Posterior cingulate gyrus (tissue), 11 donors: ENCODE results near the gene EMC6.

Experiments used
- DNase-seq, 10 donors: peaks; one replicate each; pipeline versions ENCODE4 v3.0.0 to v3.0.0-alpha.2; 2020 to 2021; ENCODE audit warnings: mixed read lengths in 3 of 10
- intact Hi-C: fragments of 100-400 bp; cut with DNase I; formaldehyde crosslinking; loops from one replicate; pipeline ENCODE4 v1.15.1; 2023

The EMC6 gene

GRCh38 chr17:3678095-3678820, 9.6 kb downstream of the EMC6 start:
- intact Hi-C loops = no loop called here
- peak in 9 of 10 donors; percentile 34 to 97 (median 85) for DNase-seq

DNA sequence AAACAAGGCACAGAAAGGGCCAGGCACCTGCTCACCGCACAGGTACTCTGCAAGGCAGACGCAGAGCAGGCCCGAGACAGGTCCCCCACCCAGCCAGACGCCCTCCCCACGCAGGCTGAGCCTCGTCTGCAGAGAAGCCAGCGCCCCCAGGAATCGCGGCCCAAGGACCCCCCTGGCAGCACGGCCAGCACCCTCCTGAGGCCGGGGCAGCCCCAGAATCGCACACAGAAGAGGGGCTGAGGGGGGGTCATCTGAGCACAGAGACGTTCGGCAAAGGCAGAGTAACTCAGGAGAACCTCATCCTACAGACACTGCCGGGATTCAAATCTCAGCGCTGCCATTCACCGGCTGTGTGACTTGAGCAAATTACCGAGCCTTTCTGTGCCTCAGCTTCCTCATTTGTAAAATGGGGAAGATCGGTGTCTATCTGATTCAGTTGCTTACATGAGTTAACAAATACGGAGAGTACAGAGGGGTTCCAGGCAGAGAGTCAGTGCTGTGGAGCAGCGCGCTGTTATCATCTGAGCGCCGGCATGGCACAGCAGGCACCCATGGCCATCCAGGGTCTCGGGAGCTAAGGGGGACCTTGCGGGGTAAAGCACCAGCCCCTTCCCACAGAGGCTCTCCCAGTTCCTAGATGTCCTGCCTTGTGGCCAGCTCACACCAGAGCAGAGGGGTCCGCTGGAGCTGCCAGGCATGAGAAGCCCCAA, 10.4 kb downstream of the EMC6 start:
- no peak for DNase-seq
- intact Hi-C loops = no loop called here

GRCh38 chr17:3679531-3680126, 11.0 kb downstream of the EMC6 start:
- peak in 1 of 10 donors; percentile 57 for DNase-seq
- intact Hi-C loops = no loop called here

DNA sequence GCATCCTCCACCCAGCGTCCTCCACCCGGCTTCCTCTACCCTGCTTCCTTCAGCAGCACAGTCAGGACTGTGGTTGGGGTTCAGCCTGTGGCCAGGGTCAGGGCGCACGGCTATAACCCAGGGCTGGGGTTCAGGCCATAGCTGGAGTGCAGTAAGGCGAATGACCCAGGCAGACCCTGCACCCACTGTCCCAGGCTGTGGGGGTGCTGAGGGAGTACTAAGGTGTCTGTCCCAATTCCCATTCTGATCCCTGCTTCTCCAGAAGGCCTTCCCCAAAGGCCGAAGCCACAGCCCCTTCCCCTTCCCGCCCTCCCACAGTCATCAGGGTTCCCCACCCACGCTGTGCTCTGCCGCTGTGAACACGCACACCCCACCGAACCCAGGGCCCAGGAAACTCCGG, 12.4 kb downstream of the EMC6 start:
- intact Hi-C loops = no loop called here
- no peak for DNase-seq

- intact Hi-C loops = no loop called here
- DNase-seq = no peak
These were observed 13.0 kb downstream of the EMC6 start for GRCh38 chr17:3681565-3681964.

DNA sequence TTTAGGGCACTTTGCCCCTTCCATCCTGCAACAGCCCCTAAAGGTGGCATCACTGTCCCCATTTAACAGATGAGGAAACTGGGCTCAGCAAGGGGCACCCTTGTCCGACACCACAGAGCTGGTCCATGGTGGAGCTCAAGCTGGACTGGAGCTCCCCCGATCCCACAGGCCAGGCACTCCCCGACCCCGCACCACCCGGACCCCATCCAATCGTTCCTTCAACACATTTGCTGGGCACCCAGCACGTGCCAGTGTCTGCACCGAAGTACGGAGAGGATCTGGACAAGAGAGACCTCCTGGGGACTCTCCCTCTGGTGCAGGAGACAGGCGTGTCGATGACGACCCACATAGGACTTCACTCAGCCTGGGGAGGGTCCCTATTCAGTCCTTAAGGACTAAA, 13.4 kb downstream of the EMC6 start:
- intact Hi-C loops = no loop called here
- no peak for DNase-seq

GRCh38 chr17:3683054-3683511, 14.5 kb downstream of the EMC6 start:
- intact Hi-C loops = no loop called here
- no peak for DNase-seq

DNA sequence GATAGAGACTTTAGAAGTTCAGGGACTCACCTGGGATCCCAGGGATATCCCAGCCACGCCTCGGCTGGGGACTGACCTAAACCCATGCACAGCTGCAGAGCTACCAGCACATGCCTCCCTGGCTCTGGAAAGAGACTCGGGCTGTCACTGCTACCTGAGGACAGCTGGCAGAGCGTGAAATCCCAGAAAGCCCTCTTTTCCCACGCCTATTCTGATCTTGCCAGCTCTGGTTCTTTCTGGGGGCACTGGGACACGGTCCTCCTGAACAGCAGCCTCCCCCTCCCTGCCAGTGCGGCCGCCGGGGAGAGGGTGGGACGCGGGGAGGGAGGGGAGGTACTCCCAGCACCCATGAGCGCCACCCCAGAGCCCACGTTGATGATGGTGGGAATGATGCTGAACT, 16.6 kb downstream of the EMC6 start:
- DNase-seq = no peak
- intact Hi-C loops = no loop called here

DNA sequence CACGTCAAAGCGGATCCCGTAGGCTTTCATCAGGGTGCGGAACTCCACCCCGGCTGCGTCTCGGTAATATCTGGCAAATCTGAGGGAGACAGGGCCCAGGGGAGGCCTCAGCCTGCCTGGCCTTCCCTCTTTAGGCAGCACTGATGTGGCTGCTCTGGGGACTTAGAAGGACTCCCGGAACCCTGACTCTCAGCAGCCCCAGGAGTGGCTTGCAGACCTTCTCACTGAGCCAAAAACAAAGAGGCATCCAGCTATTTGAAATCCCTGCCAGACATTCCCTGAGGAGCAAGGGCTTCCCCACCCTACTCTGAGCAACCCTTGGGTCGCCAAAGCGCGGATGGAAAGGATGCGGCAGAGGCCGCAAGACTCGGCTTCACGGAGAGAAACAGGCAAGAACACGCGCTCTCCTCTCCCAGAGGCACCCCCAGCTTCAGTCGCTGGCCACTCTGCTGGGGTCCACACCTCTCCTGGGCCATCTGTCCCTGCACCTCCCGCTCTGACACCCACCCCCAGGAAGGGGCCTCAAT, 19.5 kb downstream of the EMC6 start:
- intact Hi-C loops = no loop called here
- no peak for DNase-seq

DNA sequence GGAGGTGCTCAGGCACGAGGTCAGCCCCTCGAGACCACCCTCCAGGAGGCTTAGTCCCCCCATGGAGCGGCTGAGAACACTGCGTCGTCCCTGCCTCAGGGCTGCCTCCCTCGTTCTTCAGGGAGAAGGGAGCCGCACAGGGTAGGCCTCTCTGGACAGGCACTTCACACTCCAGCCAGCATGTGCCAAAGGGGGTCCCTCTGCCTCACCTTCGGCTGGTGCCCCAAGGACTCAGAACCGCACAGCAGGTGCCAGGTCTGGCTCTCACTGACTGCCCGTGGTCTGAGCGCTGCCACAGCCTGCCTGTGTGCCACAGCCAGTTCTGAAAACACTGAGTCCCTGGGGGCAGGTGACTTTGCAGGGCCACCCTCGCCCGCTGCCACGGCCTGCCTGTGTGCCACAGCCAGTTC, 20.2 kb downstream of the EMC6 start:
- DNase-seq = no peak
- intact Hi-C loops = no loop called here

- no peak for DNase-seq
- intact Hi-C loops = no loop called here
These were observed 20.9 kb downstream of the EMC6 start for GRCh38 chr17:3689262-3690093.

- peak in 3 of 10 donors; percentile 71 to 81 (median 80) for DNase-seq
- intact Hi-C loops = no loop called here
These were observed 21.6 kb downstream of the EMC6 start for GRCh38 chr17:3690094-3690715.

DNA sequence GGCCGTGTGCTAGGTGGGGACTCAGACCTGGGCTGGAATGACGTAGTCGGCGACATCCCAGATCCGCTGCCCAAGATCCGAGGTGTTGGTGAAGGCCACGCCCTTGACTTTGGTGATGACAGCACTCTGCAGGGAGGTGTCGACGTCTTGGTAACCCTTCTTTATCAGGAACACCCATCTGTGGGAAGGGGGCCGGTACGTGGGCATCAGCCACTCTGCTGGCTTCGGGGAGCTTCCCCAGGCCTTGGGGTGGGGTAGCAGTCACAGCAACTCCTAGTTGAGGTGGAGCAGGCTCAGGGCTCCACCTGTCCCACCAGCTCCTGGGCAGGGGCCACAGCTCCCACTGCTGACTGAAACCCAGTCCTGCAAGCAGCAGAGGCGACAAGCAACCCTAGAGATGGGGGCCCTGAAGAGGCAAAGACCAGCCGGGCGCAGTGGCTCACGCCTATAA, 23.0 kb downstream of the EMC6 start:
- intact Hi-C loops = no loop called here
- peak in 2 of 10 donors; percentile 58 to 61 for DNase-seq

DNA sequence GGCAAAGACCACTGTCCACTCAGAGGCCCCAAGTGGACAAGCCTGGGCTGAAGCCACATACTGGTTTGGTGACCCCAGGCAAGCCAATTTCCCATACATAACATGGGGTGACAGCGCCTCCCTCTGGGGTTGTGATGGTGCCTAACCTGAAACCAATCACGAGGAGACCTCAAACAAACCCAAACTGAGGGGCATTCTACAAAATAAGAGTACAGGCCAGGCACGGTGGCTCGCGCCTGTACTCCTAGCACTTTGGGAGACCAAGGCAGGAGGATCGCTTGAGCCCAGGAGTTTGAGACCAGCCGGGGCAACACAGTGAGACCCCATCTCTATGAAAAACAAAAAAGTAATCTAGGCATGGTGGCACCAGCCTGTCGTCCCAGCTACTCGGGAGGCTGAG, 23.7 kb downstream of the EMC6 start:
- peak in 3 of 10 donors; percentile 9 to 57 (median 33) for DNase-seq
- intact Hi-C loops = no loop called here

DNA sequence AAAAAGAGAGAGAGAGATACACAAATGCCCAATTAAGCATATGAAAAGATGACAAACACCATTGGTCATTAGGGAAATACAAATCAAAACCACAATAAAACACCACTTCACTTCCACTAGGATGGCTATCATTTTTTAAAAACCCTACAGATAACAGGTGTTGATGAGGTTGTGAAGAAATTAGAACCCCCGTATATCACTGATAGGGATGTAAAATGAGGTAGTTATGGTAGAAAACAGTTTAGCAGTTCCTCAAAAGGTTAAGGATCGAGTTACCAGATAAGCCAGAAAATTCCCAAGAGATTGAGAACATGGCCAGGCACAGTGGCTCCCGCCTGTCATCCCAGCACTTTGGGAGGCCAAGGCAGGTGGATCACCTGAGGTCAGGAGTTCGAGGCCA, 24.5 kb downstream of the EMC6 start:
- intact Hi-C loops = no loop called here
- DNase-seq = peak in 1 of 10 donors; percentile 4

DNA sequence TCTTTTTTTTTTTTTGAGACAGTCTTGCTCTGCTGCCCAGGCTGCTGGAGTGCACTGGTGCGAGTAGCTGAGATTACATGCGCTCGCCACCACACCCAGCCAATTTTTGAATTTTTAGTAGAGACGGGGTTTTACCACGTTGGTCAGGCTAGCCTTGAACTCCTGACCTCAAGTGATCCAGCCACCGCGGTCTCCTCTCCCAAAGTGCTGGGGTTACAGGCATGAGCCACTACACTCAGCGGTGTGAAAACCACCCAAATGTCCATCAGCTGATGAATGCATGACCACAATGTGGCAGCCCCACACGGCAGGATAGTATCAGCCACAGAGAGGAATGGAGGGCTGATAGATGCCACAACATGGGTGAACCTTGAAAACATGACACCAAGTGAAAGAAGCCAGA, 25.2 kb downstream of the EMC6 start:
- intact Hi-C loops = no loop called here
- DNase-seq = peak in 3 of 10 donors; percentile 45 to 76 (median 69)

DNA sequence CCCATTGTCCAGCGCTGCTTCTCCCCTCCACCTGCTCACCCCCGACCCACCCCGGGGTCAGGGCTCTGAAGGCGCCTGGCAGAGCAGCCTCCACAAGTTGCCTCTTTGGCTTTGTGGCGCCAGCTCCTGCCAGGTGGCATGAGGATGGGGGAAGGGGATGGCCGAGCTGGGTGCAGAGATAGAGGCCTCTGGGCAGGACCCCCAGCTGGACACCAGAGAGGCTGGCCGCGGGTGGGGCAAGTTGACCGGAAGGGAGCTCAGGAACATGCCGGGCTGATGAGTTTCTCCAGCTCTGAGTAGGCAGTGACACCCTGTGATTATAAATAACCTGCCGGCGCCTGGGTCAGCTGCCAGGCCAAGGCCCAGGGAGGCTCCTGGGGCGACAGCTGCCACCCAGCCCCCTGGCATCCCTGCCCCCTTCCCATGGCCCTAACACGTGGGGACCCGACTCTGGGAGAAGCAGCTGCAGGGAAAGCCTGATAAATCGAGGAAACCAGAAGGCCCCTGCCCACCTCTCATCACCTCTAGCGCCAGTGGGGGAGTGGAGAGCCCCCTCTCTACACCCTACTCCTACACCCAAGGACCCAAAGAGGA, 26.6 kb downstream of the EMC6 start:
- intact Hi-C loops = no loop called here
- peak in 2 of 10 donors; percentile 70 to 72 for DNase-seq

- intact Hi-C loops = no loop called here
- DNase-seq = peak in 4 of 10 donors; percentile 19 to 83 (median 54)
These were observed 27.3 kb downstream of the EMC6 start, which contains the start of gene P2RX5 for GRCh38 chr17:3695723-3696411. P2RX5 (minus strand) TSS chr17:3696155; CDS start chr17:3696005, 150 bp downstream.

DNA sequence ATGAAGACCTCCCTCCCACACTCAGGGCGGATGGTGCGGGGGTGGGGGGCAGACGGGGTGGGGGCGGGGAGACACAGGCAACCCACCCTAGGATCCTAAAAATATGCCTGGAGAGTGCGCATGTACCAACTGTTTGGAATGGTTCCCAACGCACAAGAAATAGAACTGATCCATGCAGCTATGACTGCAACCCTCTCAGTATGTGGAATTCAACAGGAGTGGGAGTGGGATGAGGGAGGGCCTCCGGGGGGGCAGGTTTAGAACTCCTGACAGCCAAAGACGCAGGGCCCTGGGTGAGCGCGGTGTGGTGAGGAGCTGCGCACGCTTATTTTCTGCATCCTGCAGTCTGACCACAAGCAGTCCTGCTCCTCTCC, 28.5 kb downstream of the EMC6 start:
- peak in 4 of 10 donors; percentile 27 to 88 (median 62) for DNase-seq
- intact Hi-C loops = no loop called here
